Lower leg skin (tissue), 3 donors: ENCODE results near the gene KCTD19.

ENCODE experiments used
- CTCF ChIP-seq, 3 donors: fragments of 450-650 bp; IDR thresholded peaks; one replicate each; pipeline ENCODE4 v1.5.1; 2016; ENCODE audit warnings: antibody characterized with exemption in 3 of 3, mild to moderate bottlenecking in 3 of 3, moderate library complexity in 2 of 3
- POLR2A ChIP-seq, 2 donors: fragments of 450-650 bp; IDR thresholded peaks; one replicate each; pipeline ENCODE4 v1.6.1; 2016 to 2017; ENCODE audit warnings: antibody characterized with exemption in 2 of 2, mild to moderate bottlenecking in 1 of 2, moderate library complexity in 1 of 2

DNA sequence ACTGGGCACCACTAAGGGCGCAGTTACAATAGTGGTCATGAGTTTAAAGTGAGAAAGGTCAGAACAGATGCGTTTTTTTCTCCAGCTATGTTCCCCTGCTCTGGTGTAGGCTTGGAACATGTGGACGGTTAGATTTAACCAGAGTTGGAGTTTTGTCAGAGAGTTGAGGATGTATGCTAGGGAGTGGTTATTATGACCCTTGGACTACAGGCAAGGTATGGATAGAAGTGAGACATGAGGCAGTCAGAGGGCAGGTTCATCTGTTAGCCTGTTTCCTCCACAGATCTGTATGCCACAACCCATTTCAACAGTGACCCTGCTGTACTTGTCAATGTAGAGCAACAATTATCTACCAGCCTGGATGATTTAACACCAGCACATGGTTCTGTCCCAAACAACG is 44.1 kb upstream of the KCTD19 start:
- TF ChIP-seq CTCF (IDR thresholded peaks at IDR 0.05) (no peak), POLR2A (IDR thresholded peaks at IDR 0.05) (no peak)
